Measurements from ENCODE around the gene CYP2C19.
"Not testable (repeated sequence)": the region's sequence is repeated elsewhere in the genome, so short reads cannot be mapped to it uniquely, and the experiment has no call there.

The CYP2C19 gene

GRCh38 chr10:94879214-94879613, 116.7 kb downstream of the CYP2C19 start:
- no peaks in the 10 kb centered on the region for H3K4me1 ChIP-seq (ENCODE audit: control insufficient read depth, low read length)
- no peak overlapping the region for H3K4me2 ChIP-seq (ENCODE audit: low read length)
- no peaks in the 10 kb centered on the region for H4K20me1 ChIP-seq (ENCODE audit: control insufficient read depth, insufficient read depth, low read depth, low read length)
- no peak overlapping the region for H3K27ac ChIP-seq (ENCODE audit: low read depth, low read length)
- no peaks in the 10 kb centered on the region for H3K9me2 ChIP-seq (replicated peaks; ENCODE audit: control insufficient read depth, low read length)
- no peaks in the 10 kb centered on the region for H3K9me3 ChIP-seq (ENCODE audit: control insufficient read depth, insufficient read depth, low read length)
- no peaks in the 10 kb centered on the region for H3F3A ChIP-seq (ENCODE audit: control insufficient read depth, insufficient read depth)
- H3K79me2 ChIP-seq (ENCODE audit: control insufficient read depth, low read length) = no peaks in the 10 kb centered on the region
- H3K36me3 ChIP-seq (ENCODE audit: control insufficient read depth, low read length) = no peaks in the 10 kb centered on the region
- no peak for TF ChIP-seq EZH2phosphoT487 (IDR thresholded peaks at IDR 0.05; ENCODE audit: borderline replicate concordance, low read length)
- no peak for TF ChIP-seq CTCF (IDR thresholded peaks at IDR 0.05; ENCODE audit: low read depth, low read length, poor library complexity, severe bottlenecking)
- no peaks in the 10 kb centered on the region for H3K27me3 ChIP-seq (ENCODE audit: control insufficient read depth, low read length)
- no peak overlapping the region for H3K4me3 ChIP-seq (ENCODE audit: low read length)

DNA sequence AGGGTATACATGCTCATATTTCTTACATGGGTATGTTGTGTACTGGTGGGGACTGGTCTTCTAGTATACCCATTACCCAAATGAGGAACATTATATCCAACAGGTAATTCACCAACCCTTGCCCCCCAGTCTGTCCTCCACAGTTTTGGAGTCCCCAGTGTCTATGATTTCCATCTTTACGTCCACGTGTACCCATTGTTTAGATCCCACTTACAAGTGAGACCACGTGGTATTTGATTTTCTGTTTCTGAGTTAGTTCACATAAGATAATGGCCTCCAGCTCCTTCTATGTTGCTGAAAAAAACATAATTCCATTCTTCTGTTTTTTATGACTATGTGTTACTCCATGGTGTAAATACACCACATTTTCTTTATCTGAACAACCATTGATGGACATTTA, 126.6 kb downstream of the CYP2C19 start:
- H3K9me3 ChIP-seq (ENCODE audit: control insufficient read depth, insufficient read depth, low read length) = no peaks in the 10 kb centered on the region
- H3K27me3 ChIP-seq (ENCODE audit: control insufficient read depth, low read length) = no peaks in the 10 kb centered on the region
- H3K36me3 ChIP-seq (ENCODE audit: control insufficient read depth, low read length) = no peaks in the 10 kb centered on the region
- no peaks in the 10 kb centered on the region for H4K20me1 ChIP-seq (ENCODE audit: control insufficient read depth, insufficient read depth, low read depth, low read length)
- no peaks in the 10 kb centered on the region for H3K4me1 ChIP-seq (ENCODE audit: control insufficient read depth, low read length)
- H3K9me2 ChIP-seq (replicated peaks; ENCODE audit: control insufficient read depth, low read length) = no peaks in the 10 kb centered on the region
- no peak overlapping the region for H3K27ac ChIP-seq (ENCODE audit: low read depth, low read length)
- no peak overlapping the region for H3K4me2 ChIP-seq (ENCODE audit: low read length)
- no peak overlapping the region for H3K4me3 ChIP-seq (ENCODE audit: low read length)
- TF ChIP-seq CTCF (IDR thresholded peaks at IDR 0.05; ENCODE audit: low read depth, low read length, poor library complexity, severe bottlenecking) (no peak), EZH2phosphoT487 (IDR thresholded peaks at IDR 0.05; ENCODE audit: borderline replicate concordance, low read length) (no peak)
- no peaks in the 10 kb centered on the region for H3F3A ChIP-seq (ENCODE audit: control insufficient read depth, insufficient read depth)
- no peaks in the 10 kb centered on the region for H3K79me2 ChIP-seq (ENCODE audit: control insufficient read depth, low read length)

DNA sequence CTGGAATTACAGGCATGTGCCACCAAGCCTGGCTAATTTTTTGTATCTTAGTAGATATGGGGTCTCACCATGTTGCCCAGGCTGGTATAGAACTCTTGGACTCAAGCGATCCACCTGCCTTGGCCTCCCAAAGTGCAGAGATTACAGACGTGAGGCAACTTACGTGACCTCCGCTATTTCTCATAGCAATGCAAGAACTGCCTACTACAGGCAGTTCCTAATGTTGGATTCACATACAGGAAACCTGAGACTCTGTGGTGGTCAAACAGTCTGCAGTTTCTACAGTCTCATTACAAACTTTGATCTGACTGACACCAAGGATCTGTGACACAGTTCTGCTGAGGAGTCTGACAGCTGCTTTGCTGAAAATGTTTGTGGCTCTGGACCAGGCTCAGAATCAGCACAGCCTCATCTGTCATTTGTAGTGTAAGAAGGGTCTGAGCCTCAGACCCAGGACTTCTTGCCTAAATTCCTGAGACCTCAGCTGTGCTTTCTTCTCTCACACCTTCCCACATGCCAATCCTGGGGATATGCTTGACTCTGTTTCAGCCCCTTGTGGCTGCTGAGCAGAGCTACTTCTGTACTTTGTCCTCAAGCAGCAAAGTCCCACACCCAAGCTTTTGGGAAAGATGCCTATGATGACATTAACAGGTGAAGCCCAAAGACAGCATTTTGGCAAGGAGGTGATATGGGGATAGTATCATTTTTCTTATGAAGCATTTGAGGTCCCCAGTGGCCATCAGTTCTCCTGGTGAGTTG, 128.0 kb downstream of the CYP2C19 start:
- H3K36me3 ChIP-seq (ENCODE audit: control insufficient read depth, low read length) = no peaks in the 10 kb centered on the region
- no peak overlapping the region for H3K4me3 ChIP-seq (ENCODE audit: low read length)
- TF ChIP-seq CTCF (IDR thresholded peaks at IDR 0.05; ENCODE audit: low read depth, low read length, poor library complexity, severe bottlenecking) (no peak), EZH2phosphoT487 (IDR thresholded peaks at IDR 0.05; ENCODE audit: borderline replicate concordance, low read length) (no peak)
- no peaks in the 10 kb centered on the region for H3K9me3 ChIP-seq (ENCODE audit: control insufficient read depth, insufficient read depth, low read length)
- no peaks in the 10 kb centered on the region for H3K27me3 ChIP-seq (ENCODE audit: control insufficient read depth, low read length)
- H3K79me2 ChIP-seq (ENCODE audit: control insufficient read depth, low read length) = no peaks in the 10 kb centered on the region
- no peaks in the 10 kb centered on the region for H4K20me1 ChIP-seq (ENCODE audit: control insufficient read depth, insufficient read depth, low read depth, low read length)
- no peaks in the 10 kb centered on the region for H3F3A ChIP-seq (ENCODE audit: control insufficient read depth, insufficient read depth)
- H3K9me2 ChIP-seq (replicated peaks; ENCODE audit: control insufficient read depth, low read length) = no peaks in the 10 kb centered on the region
- H3K4me1 ChIP-seq (ENCODE audit: control insufficient read depth, low read length) = no peaks in the 10 kb centered on the region
- H3K4me2 ChIP-seq (ENCODE audit: low read length) = no peak overlapping the region
- H3K27ac ChIP-seq (ENCODE audit: low read depth, low read length) = no peak overlapping the region

DNA sequence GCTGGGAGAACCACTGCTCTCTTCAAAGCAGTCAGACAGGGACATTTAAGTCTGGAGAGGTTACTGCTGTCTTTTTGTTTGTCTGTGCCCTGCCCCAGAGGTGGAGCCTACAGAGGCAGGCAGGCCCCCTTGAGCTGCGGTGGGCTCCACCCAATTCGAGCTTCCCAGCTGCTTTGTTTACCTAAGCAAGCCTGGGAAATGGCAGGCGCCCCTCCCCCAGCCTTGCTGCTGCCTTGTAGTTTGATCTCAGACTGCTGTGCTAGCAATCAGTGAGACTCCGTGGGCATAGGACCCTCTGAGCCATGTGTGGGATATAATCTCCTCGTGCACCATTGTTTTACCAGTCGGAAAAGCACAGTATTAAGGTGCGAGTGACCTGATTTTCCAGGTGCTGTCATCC, 135.9 kb downstream of the CYP2C19 start:
- H3K9me2 ChIP-seq (replicated peaks; ENCODE audit: control insufficient read depth, low read length); H4K20me1 ChIP-seq (ENCODE audit: control insufficient read depth, insufficient read depth, low read depth, low read length); H3K27ac ChIP-seq (ENCODE audit: low read depth, low read length); H3K4me3 ChIP-seq (ENCODE audit: low read length); H3K27me3 ChIP-seq (ENCODE audit: control insufficient read depth, low read length); H3K4me1 ChIP-seq (ENCODE audit: control insufficient read depth, low read length); H3K79me2 ChIP-seq (ENCODE audit: control insufficient read depth, low read length); H3K4me2 ChIP-seq (ENCODE audit: low read length); H3F3A ChIP-seq (ENCODE audit: control insufficient read depth, insufficient read depth); H3K36me3 ChIP-seq (ENCODE audit: control insufficient read depth, low read length); H3K9me3 ChIP-seq (ENCODE audit: control insufficient read depth, insufficient read depth, low read length): not testable (repeated sequence)
